GM23338 (cell line): ENCODE results near the gene TNK2.

ENCODE experiments used
- CREB1 ChIP-seq: fragments of 250-450 bp; sonication (Bioruptor Pico); IDR thresholded peaks from 2 replicates; pipeline ENCODE4 v1.5.0; 2020; ENCODE audit warnings: low read depth, mild to moderate bottlenecking, moderate library complexity
- EZH2 ChIP-seq: fragments of 200-600 bp; sonication (generic); IDR thresholded peaks from one replicate; pipeline ENCODE4 v1.8.0; 2017; ENCODE audit warnings: antibody characterized with exemption, mild to moderate bottlenecking, low read depth; ENCODE audit not compliant: unreplicated experiment
- EZH2phosphoT487 ChIP-seq: fragments of 200-600 bp; sonication (generic); IDR thresholded peaks from one replicate; pipeline ENCODE4 v1.8.1; 2018; ENCODE audit warnings: antibody characterized with exemption; ENCODE audit not compliant: unreplicated experiment
- JUNB ChIP-seq: IDR thresholded peaks from one replicate; pipeline ENCODE4 v1.6.1; 2016; ENCODE audit warnings: antibody characterized with exemption; ENCODE audit not compliant: unreplicated experiment
- NANOG ChIP-seq: IDR thresholded peaks from 2 replicates; pipeline ENCODE4 v1.6.1; 2016; ENCODE audit warnings: antibody characterized with exemption, borderline replicate concordance
- POLR2AphosphoS5 ChIP-seq: IDR thresholded peaks from 2 replicates; pipeline ENCODE4 v1.6.1; 2016; ENCODE audit warnings: antibody characterized with exemption, low read depth
- ZNF331 ChIP-seq: fragments of 250-450 bp; sonication (Bioruptor Pico); IDR thresholded peaks from 2 replicates; pipeline ENCODE4 v1.5.0; 2020; ENCODE audit warnings: low read depth, mild to moderate bottlenecking, moderate library complexity
- TF ChIP-seq, protein P1 (sequence below), 2 experiments: fragments of 200-600 bp in 1 of 2; sonication (generic) in 1 of 2; conservative IDR thresholded peaks; 2 replicates each; pipeline versions ENCODE4 v1.5.1 to v1.6.1; 2016 to 2017; ENCODE audit warnings: antibody characterized with exemption in 2 of 2, low read depth in 2 of 2, mild to moderate bottlenecking in 2 of 2, moderate library complexity in 1 of 2
- TF ChIP-seq, protein P2 (sequence below): fragments of 250-450 bp; sonication (Bioruptor Pico); IDR thresholded peaks from 2 replicates; pipeline ENCODE4 v1.5.0; 2020; ENCODE audit warnings: mild to moderate bottlenecking, moderate library complexity
- TF ChIP-seq, protein P3 (sequence below): IDR thresholded peaks from one replicate; pipeline ENCODE4 v1.6.1; 2018; ENCODE audit warnings: antibody characterized with exemption; ENCODE audit not compliant: unreplicated experiment
- TF ChIP-seq, protein P4 (sequence below): IDR thresholded peaks from 2 replicates; pipeline ENCODE4 v1.6.1; 2016; ENCODE audit warnings: antibody characterized with exemption

DNA sequence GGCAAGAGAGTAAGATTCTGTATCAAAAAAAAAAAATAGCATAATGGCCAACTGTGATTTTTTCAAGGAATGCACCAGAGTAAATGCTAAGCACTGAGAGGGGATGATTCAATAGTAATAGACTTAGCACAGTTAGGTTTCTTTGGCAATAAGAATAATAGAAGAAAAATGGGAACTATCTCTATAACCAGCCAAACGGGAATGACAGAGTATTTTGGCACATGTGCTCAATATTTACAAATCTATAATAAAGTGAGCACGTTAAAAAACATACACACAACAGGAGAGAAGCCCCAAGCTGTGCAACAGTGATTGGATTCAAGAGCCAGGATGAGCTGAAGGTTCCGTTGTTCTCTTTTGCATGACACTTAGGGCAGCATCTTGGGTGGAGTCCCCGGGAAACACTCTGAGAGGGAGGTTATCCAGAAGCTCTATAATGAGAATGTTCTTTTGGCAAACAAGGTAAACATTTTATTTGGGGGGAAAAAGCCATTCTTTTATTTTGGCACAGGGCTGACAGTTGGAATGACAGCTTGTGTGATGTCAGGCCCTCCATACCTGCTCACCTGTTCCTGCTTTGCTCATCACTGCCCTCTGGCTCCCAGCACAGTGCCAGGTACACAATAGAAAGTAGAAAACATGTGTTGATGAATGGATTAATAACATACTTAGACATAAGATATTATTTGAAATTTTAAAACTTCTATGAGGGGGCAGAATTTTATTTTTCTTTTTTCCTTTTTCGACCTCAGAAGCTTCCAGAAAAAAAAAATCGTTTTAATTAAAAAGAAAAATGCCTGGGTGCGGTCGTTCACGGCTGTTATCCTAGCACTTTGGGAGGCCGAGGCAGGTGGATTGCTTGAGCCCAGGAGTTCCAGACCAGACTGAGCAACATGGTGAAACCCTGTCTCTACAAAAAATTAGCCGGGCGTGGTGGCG lies 52.6 kb downstream of the TNK2 start:
- TF ChIP-seq, protein P1, sequence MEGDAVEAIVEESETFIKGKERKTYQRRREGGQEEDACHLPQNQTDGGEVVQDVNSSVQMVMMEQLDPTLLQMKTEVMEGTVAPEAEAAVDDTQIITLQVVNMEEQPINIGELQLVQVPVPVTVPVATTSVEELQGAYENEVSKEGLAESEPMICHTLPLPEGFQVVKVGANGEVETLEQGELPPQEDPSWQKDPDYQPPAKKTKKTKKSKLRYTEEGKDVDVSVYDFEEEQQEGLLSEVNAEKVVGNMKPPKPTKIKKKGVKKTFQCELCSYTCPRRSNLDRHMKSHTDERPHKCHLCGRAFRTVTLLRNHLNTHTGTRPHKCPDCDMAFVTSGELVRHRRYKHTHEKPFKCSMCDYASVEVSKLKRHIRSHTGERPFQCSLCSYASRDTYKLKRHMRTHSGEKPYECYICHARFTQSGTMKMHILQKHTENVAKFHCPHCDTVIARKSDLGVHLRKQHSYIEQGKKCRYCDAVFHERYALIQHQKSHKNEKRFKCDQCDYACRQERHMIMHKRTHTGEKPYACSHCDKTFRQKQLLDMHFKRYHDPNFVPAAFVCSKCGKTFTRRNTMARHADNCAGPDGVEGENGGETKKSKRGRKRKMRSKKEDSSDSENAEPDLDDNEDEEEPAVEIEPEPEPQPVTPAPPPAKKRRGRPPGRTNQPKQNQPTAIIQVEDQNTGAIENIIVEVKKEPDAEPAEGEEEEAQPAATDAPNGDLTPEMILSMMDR (conservative IDR thresholded peaks at IDR 0.05; ENCODE audit: low read depth in 2 of 2), result peak; percentile 46 to 64
- TF ChIP-seq POLR2AphosphoS5 (no peak), EZH2 (no peak), JUNB (no peak), EZH2phosphoT487 (no peak), CREB1 (CRISPR knock-in tag) (no peak), NANOG (no peak), ZNF331 (no peak)
- TF ChIP-seq, protein P2, sequence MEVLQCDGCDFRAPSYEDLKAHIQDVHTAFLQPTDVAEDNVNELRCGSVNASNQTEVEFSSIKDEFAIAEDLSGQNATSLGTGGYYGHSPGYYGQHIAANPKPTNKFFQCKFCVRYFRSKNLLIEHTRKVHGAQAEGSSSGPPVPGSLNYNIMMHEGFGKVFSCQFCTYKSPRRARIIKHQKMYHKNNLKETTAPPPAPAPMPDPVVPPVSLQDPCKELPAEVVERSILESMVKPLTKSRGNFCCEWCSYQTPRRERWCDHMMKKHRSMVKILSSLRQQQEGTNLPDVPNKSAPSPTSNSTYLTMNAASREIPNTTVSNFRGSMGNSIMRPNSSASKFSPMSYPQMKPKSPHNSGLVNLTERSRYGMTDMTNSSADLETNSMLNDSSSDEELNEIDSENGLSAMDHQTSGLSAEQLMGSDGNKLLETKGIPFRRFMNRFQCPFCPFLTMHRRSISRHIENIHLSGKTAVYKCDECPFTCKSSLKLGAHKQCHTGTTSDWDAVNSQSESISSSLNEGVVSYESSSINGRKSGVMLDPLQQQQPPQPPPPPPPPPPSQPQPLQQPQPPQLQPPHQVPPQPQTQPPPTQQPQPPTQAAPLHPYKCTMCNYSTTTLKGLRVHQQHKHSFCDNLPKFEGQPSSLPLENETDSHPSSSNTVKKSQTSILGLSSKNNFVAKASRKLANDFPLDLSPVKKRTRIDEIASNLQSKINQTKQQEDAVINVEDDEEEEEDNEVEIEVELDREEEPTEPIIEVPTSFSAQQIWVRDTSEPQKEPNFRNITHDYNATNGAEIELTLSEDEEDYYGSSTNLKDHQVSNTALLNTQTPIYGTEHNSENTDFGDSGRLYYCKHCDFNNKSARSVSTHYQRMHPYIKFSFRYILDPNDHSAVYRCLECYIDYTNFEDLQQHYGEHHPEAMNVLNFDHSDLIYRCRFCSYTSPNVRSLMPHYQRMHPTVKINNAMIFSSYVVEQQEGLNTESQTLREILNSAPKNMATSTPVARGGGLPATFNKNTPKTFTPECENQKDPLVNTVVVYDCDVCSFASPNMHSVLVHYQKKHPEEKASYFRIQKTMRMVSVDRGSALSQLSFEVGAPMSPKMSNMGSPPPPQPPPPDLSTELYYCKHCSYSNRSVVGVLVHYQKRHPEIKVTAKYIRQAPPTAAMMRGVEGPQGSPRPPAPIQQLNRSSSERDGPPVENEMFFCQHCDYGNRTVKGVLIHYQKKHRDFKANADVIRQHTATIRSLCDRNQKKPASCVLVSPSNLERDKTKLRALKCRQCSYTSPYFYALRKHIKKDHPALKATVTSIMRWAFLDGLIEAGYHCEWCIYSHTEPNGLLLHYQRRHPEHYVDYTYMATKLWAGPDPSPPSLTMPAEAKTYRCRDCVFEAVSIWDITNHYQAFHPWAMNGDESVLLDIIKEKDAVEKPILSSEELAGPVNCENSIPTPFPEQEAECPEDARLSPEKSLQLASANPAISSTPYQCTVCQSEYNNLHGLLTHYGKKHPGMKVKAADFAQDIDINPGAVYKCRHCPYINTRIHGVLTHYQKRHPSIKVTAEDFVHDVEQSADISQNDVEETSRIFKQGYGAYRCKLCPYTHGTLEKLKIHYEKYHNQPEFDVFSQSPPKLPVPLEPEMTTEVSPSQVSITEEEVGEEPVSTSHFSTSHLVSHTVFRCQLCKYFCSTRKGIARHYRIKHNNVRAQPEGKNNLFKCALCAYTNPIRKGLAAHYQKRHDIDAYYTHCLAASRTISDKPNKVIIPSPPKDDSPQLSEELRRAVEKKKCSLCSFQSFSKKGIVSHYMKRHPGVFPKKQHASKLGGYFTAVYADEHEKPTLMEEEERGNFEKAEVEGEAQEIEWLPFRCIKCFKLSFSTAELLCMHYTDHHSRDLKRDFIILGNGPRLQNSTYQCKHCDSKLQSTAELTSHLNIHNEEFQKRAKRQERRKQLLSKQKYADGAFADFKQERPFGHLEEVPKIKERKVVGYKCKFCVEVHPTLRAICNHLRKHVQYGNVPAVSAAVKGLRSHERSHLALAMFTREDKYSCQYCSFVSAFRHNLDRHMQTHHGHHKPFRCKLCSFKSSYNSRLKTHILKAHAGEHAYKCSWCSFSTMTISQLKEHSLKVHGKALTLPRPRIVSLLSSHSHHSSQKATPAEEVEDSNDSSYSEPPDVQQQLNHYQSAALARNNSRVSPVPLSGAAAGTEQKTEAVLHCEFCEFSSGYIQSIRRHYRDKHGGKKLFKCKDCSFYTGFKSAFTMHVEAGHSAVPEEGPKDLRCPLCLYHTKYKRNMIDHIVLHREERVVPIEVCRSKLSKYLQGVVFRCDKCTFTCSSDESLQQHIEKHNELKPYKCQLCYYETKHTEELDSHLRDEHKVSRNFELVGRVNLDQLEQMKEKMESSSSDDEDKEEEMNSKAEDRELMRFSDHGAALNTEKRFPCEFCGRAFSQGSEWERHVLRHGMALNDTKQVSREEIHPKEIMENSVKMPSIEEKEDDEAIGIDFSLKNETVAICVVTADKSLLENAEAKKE, result no peak
- TF ChIP-seq, protein P3, sequence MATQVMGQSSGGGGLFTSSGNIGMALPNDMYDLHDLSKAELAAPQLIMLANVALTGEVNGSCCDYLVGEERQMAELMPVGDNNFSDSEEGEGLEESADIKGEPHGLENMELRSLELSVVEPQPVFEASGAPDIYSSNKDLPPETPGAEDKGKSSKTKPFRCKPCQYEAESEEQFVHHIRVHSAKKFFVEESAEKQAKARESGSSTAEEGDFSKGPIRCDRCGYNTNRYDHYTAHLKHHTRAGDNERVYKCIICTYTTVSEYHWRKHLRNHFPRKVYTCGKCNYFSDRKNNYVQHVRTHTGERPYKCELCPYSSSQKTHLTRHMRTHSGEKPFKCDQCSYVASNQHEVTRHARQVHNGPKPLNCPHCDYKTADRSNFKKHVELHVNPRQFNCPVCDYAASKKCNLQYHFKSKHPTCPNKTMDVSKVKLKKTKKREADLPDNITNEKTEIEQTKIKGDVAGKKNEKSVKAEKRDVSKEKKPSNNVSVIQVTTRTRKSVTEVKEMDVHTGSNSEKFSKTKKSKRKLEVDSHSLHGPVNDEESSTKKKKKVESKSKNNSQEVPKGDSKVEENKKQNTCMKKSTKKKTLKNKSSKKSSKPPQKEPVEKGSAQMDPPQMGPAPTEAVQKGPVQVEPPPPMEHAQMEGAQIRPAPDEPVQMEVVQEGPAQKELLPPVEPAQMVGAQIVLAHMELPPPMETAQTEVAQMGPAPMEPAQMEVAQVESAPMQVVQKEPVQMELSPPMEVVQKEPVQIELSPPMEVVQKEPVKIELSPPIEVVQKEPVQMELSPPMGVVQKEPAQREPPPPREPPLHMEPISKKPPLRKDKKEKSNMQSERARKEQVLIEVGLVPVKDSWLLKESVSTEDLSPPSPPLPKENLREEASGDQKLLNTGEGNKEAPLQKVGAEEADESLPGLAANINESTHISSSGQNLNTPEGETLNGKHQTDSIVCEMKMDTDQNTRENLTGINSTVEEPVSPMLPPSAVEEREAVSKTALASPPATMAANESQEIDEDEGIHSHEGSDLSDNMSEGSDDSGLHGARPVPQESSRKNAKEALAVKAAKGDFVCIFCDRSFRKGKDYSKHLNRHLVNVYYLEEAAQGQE, result no peak
- TF ChIP-seq, protein P4, sequence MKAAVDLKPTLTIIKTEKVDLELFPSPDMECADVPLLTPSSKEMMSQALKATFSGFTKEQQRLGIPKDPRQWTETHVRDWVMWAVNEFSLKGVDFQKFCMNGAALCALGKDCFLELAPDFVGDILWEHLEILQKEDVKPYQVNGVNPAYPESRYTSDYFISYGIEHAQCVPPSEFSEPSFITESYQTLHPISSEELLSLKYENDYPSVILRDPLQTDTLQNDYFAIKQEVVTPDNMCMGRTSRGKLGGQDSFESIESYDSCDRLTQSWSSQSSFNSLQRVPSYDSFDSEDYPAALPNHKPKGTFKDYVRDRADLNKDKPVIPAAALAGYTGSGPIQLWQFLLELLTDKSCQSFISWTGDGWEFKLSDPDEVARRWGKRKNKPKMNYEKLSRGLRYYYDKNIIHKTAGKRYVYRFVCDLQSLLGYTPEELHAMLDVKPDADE, result no peak
